CD4-positive, alpha-beta T cell treated with Interleukin-6 for 4 hours (primary cell): ENCODE measurements around the gene PXN.
"Not testable (repeated sequence)": the region's sequence is repeated elsewhere in the genome, so short reads cannot be mapped to it uniquely, and the experiment has no call there.

ENCODE experiments used
- DNase-seq: peaks from one replicate; pipeline ENCODE4 v3.0.0-alpha.2; 2020; ENCODE audit warnings: mixed read lengths

Gene PXN

GRCh38 chr12:120239776-120240494 is 25.6 kb downstream of the PXN start:
- no peak for DNase-seq

GRCh38 chr12:120238839-120239445 is 26.6 kb downstream of the PXN start:
- no peak for DNase-seq

DNA sequence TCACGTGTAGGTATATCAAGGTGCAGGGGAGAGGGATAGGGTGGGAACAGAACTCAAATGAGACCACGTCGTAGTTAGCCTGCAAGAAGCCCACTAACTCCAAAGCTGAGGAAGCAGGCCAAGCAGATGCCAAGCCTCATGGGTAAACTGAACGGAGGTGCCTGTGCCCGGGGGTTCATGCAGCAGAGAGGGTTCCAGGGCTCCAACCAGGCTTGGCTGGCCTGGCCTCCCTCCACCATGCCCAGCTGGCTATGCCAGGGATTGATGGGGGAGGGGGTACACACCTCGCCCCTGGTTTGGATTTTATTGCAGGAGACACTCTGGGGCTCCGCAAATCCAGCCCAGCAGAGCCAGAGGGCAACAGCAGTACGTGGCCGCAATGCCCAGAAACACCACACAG is 27.3 kb downstream of the PXN start:
- DNase-seq, result no peak

DNA sequence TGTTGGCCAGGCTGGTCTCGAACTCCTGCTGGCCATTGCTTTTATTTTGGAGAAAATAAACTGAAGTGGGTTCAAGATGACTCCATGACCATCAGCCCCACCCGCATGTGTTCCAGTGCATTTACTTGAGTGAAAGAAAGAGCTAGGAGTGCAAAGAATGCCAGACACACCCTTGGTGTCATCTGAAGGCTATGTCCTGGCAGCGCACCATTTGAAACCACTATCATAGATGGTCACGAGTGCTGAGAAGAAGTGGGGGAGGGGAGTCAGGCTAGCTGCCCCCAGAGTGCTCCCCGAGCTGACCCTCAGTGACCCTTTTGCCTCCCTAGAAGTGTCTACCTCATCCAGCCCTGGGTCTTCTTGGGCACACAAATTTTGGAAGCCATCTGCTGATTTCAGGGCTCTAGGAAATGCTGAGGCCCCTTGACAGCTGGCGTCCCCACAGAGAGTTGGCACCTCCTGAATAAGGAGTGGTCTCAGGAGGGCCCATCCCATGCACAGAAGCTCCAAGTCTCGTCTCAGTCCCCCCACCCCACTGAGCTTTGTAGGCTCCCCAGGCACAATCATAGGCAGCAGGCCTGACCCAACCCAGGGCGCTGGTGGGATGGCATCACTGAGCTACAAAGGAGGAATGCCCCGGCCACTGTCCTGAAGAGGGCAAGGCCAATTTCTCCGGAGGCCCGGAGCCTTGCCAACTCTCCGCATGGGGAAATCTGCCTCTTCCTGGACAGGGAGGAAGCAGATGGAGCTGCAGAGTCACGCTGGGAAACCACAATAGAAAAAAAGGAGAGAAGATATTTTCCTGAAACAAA is 28.0 kb downstream of the PXN start:
- no peak for DNase-seq

- not testable (repeated sequence) for DNase-seq
These were observed 28.7 kb downstream of the PXN start for GRCh38 chr12:120236809-120237208.

- peak; percentile 40 for DNase-seq
These were observed 29.9 kb downstream of the PXN start for GRCh38 chr12:120235369-120236323.

GRCh38 chr12:120234643-120235368 is 30.7 kb downstream of the PXN start:
- no peak for DNase-seq

- DNase-seq, result peak; percentile 88
These were observed 34.1 kb downstream of the PXN start for GRCh38 chr12:120231316-120232011.

GRCh38 chr12:120230974-120231315 is 34.6 kb downstream of the PXN start:
- no peak for DNase-seq

DNA sequence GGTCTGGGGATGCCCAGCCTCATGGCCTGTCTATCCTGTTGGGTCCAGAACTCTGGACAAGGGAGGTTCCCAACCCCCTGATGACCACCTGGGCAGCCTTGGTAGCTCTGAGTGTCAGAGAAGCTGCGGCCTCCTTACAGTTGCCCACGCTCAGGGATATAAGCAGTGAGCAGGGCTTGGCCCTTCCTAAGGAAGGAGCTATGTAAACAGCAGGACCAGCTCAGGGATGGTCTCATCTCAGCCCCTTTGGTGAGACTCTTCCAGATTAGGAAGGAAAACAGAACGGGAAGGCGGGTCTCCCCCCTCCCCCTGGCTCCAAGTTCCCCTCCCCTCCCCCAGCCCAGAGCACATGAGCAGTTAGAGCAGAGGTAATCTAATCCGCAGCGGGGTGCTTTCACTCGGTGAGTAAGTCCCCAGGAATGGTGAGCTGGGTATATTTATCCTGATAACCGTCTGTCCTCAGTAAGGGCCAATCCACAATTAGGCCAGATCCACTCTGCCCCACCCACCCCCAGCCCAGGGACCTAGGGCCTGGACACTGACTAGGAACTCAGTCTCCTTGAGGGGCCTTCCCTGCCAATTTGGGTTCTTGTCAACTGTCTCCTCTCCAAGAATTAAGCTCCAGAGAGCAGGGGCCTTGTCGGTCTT is 35.1 kb downstream of the PXN start:
- no peak for DNase-seq

DNA sequence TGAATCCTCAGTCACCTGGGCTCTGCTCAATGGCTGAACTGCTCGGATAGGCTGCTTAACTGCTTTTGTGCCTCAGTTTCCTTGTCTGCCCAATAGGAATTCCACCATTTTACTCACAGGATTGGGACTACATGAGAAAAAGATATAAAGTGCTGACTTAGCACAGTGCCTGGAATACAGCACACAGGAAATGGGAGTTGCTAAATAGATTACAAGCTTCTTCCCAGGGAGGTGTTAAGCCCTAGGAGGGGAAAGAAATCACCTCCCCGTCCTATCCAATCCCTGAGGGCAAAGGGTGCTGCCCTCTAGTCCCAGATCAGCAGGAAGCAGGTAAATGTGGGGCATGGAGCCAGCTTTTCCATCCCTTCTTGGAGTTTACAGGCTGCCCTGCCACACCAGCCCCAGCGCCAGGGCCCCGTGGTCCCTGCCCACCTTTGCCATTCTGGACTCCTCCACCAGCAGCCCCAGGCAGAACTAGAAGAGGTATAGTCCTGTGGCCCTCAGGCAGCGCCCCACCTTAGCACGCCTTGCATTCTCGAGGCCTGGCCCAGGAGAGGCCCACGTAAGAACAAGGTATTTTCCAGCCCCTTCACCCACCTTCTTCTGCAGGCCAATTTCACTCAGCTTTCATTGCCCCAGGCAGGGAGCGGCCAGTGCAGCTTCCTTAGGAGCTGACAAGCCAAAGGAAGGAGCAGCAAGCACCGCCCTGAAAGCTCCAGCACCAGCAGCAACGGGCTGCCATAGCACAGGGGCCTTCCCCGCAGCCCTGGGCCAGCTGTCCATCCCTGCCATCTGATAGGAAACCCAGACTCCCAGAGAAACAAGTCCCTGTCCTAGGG is 35.8 kb downstream of the PXN start:
- no peak for DNase-seq

DNA sequence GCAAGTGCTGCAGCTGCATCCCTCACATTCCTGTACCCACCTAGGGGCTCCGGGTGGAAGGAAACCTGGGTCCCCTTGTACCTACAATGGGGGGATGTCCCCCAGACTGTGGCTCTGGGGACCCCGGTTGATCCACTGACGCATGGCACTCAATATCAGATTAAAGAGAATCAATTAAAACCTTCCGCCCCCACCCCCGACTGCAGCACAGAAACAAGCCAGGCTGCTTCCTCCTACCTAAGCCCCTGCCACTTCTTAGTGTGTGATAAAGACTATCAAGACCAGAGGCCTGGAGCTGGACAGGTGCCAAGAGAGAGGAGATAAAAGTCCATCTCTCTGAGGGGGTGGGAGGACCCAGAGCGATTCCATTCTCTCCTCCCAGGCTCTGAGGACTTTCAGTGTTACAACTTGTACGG is 36.5 kb downstream of the PXN start:
- DNase-seq, result no peak

DNA sequence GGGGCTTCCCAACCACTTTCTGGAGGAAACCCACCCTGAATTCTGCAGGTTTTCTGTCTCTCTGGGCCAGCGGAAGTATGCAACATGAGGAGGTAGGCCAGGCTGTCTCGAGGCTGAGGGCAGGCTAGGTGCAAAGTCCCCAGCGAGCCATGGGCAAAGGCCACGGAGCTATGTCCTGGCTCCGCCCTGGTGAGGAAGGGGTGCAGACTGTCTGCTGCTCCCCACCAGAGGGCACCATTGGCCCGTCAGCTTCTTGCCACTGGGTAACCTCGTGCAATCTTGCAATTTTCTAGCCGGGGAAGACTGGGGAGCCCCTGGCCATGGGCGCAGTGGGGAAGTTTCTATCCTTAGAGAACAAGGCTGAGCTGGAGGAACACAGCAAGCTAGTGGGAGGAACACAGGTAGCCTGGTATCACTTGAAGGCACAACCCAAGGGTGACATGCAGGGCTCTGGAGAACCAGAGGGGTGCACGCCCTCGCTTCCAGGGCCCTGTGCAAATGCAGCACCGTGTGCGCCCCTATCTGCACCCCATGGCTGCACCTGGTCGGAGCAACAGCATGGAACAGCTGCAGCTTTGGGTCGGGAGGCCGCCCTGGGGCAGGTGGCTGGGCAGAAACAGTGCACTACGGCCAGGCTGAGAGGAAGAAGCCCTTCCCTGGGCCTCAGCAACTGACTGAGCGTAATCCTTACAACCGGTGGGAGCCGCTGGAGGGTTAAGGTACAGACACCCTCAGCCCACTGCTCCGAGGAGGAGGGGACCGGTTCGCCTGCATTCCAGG is 37.0 kb downstream of the PXN start:
- peak; percentile 93 for DNase-seq

- DNase-seq, result no peak
These were observed 37.6 kb downstream of the PXN start for GRCh38 chr12:120228041-120228290.

- DNase-seq, result no peak
These were observed 38.1 kb downstream of the PXN start for GRCh38 chr12:120227233-120228040.

GRCh38 chr12:120225852-120226640 is 39.5 kb downstream of the PXN start:
- DNase-seq, result no peak

- no peak for DNase-seq
These were observed 40.4 kb downstream of the PXN start for GRCh38 chr12:120225200-120225558.
